ENCODE data around the gene GATD1. TPM values are rescaled to one million over a fixed set of nuclear protein-coding genes. Genes with fewer than 3 reads are reported as not detected.
A peak's percentile ranks its signal among the peaks of the same experiment; 100 is the strongest.

Gene GATD1
- total and polyA plus RNA-seq, 2 experiments from 2014 or later = 39.3 to 51.0 TPM

- H2AFZ ChIP-seq = no peak overlapping the region
- Mint-ChIP-seq H3K4me3 (peak overlapping the region; percentile 65; the same call in 2 of the 3 replicates), H3K36me3 (ENCODE audit: low read depth) (peaks cover 7% of the 10 kb centered on the region; the same call in 1 of the 3 replicates), H3K27me3 (ENCODE audit: insufficient read depth, low read depth, poor library complexity) (peaks cover 41% of the 10 kb centered on the region), H3K27ac (no peak overlapping the region), H3K4me1 (peaks cover 26% of the 10 kb centered on the region), H3K9me3 (no peaks in the 10 kb centered on the region; the same call in 2 of the 3 replicates)
- no peak overlapping the region for H3K4me2 ChIP-seq
- peaks cover 6% of the 10 kb centered on the region; the same call in 1 of the 2 replicates for H3K27me3 ChIP-seq (ENCODE audit: insufficient read depth)
- DNase-seq (ENCODE audit: low spot score) (no peak), ATAC-seq (peak; percentile 1; the same call in 2 of the 3 replicates)
- TF ChIP-seq, protein P1, sequence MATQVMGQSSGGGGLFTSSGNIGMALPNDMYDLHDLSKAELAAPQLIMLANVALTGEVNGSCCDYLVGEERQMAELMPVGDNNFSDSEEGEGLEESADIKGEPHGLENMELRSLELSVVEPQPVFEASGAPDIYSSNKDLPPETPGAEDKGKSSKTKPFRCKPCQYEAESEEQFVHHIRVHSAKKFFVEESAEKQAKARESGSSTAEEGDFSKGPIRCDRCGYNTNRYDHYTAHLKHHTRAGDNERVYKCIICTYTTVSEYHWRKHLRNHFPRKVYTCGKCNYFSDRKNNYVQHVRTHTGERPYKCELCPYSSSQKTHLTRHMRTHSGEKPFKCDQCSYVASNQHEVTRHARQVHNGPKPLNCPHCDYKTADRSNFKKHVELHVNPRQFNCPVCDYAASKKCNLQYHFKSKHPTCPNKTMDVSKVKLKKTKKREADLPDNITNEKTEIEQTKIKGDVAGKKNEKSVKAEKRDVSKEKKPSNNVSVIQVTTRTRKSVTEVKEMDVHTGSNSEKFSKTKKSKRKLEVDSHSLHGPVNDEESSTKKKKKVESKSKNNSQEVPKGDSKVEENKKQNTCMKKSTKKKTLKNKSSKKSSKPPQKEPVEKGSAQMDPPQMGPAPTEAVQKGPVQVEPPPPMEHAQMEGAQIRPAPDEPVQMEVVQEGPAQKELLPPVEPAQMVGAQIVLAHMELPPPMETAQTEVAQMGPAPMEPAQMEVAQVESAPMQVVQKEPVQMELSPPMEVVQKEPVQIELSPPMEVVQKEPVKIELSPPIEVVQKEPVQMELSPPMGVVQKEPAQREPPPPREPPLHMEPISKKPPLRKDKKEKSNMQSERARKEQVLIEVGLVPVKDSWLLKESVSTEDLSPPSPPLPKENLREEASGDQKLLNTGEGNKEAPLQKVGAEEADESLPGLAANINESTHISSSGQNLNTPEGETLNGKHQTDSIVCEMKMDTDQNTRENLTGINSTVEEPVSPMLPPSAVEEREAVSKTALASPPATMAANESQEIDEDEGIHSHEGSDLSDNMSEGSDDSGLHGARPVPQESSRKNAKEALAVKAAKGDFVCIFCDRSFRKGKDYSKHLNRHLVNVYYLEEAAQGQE (IDR thresholded peaks at IDR 0.05; ENCODE audit: unreplicated experiment) = no peak
- TF ChIP-seq STAT1 (IDR thresholded peaks at IDR 0.05; ENCODE audit: unreplicated experiment) (no peak), CTCF (conservative IDR thresholded peaks at IDR 0.05; ENCODE audit: low read depth in 2 of 2) (no peak), ETS1 (IDR thresholded peaks at IDR 0.05) (no peak), JUNB (IDR thresholded peaks at IDR 0.05; ENCODE audit: unreplicated experiment) (no peak), EZH2 (IDR thresholded peaks at IDR 0.05; ENCODE audit: low read depth, unreplicated experiment) (no peak), NANOG (IDR thresholded peaks at IDR 0.05; ENCODE audit: borderline replicate concordance) (no peak), CREB1 (CRISPR knock-in tag; IDR thresholded peaks at IDR 0.05; ENCODE audit: low read depth) (no peak), ZNF462 (CRISPR knock-in tag; IDR thresholded peaks at IDR 0.05) (no peak), EZH2phosphoT487 (IDR thresholded peaks at IDR 0.05; ENCODE audit: unreplicated experiment) (no peak), ZNF114 (CRISPR knock-in tag; IDR thresholded peaks at IDR 0.05) (no peak), POLR2AphosphoS5 (IDR thresholded peaks at IDR 0.05; ENCODE audit: low read depth) (no peak)
- H3K79me2 ChIP-seq (replicated peaks; ENCODE audit: insufficient read depth) = 0 out of 2 replicates have a peak, but pooled peaks cover 5% of the 10 kb centered on the region
- H3K36me3 ChIP-seq (ENCODE audit: insufficient read depth) = no peaks in the 10 kb centered on the region
- no peaks in the 10 kb centered on the region for H3K9me2 ChIP-seq (ENCODE audit: insufficient read depth)
- H3K27ac ChIP-seq (ENCODE audit: low read depth) = no peak overlapping the region
- H4K20me1 ChIP-seq (replicated peaks; ENCODE audit: insufficient read depth) = peaks cover 17% of the 10 kb centered on the region
- no peak overlapping the region for H3K4me3 ChIP-seq
- peaks cover 17% of the 10 kb centered on the region for H3K4me1 ChIP-seq (ENCODE audit: insufficient read depth)
- H3F3A ChIP-seq (replicated peaks; ENCODE audit: low read depth) = peaks cover 15% of the 10 kb centered on the region
Observed at GRCh38 chr11:824292-824880, 47.1 kb upstream of the GATD1 start.

Measured in GM23338 (cell line).